HFFc6 (cell line): Measurements from ENCODE around the gene PPA2. TPM values are rescaled to one million over a fixed set of nuclear protein-coding genes. Genes with fewer than 3 reads are reported as not detected.
"Not testable (repeated sequence)": the region's sequence is repeated elsewhere in the genome, so short reads cannot be mapped to it uniquely, and the experiment has no call there.

Experiments used
- DNase-seq: peaks from one replicate; pipeline ENCODE4 v3.0.0-alpha.2; 2018
- H3K27ac Mint-ChIP-seq: 2 replicates; pipeline ENCODE4 v1.8.0; 2020; ENCODE audit warnings: mild to moderate bottlenecking, mixed read lengths
- H3K27me3 Mint-ChIP-seq: 2 replicates; pipeline ENCODE4 v1.8.0; 2021; ENCODE audit warnings: mild to moderate bottlenecking, moderate library complexity, mixed read lengths; ENCODE audit not compliant: insufficient read depth
- H3K36me3 Mint-ChIP-seq: 2 replicates; pipeline ENCODE4 v1.8.0; 2021; ENCODE audit warnings: low read depth, mixed read lengths
- H3K4me1 Mint-ChIP-seq: 2 replicates; pipeline ENCODE4 v1.8.0; 2020; ENCODE audit warnings: low read depth, mixed read lengths
- H3K4me3 Mint-ChIP-seq: 2 replicates; pipeline ENCODE4 v1.8.0; 2020; ENCODE audit warnings: mild to moderate bottlenecking, moderate library complexity, mixed read lengths
- H3K9me3 Mint-ChIP-seq: 2 replicates; pipeline ENCODE4 v1.8.0; 2020; ENCODE audit warnings: mild to moderate bottlenecking, mixed read lengths
- CTCF ChIP-seq: fragments of 200-600 bp; sonication (generic); IDR thresholded peaks from 2 replicates; pipeline ENCODE4 v1.5.0; 2021; ENCODE audit warnings: antibody characterized with exemption, mild to moderate bottlenecking
- total RNA-seq, 6 experiments: library from RNA; stranded (reverse); fragmentation: NEBNext Ultra II Directional; extraction: Animal tissue kit (Norgen Biotek cat#: 25700); gene quantifications; 2 replicates in 1 of 6; 3 replicates in 5 of 6; pipeline ENCODE4 v1.2.3, GENCODE V29; 2021

PPA2 gene
- total RNA-seq, 6 experiments from 2014 or later: 51.8 to 72.9 (median 59.8) TPM

DNA sequence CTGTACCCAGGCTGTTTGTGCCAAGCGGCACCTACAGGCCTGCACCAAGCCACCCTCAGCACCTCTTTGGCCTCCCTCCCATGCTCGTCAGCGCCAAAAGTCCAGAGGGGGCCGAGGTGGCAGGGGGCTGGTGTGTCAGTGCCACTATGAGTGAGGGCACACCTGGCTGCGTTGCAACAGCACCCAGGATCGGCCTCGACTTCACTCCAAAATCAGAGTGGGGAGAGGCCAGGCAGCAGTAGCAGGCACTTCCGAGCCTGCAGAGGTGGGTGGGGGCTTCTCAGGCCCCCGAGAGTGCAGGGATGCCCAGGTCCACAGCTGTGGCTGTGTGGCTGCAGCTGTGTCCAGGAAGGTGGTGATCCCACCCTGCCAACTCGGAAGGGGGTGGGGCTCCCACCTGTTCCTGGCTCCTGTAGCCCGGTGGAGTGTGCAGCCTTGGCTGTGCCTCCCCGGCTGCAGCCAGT is 58.5 kb downstream of the PPA2 start:
- TF ChIP-seq CTCF: no peak

DNA sequence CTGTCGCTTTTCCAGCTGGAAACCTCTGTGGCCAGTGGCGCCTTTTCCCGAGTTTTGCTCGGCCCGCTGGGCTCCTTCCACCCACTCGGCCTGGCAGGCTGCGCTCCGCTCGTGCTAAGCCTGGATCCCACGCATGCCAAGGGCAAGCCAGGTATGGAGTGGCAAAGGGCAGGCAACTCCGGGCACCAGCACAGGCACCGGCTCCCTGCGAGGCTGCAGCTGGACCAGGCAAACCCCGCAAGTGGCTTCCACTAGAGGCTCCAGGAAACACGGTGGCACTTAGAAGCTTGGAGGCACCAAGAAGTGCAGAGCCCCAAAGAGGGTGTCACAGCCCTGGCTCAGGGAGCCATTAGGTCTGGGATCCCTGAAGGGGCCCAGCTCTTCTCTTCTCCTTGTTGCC is 59.5 kb downstream of the PPA2 start:
- no peaks in the 10 kb centered on the region for H3K27me3 Mint-ChIP-seq
- H3K4me3 Mint-ChIP-seq: no peak overlapping the region
- H3K36me3 Mint-ChIP-seq: peaks cover 33% of the 10 kb centered on the region
- no peak overlapping the region for H3K27ac Mint-ChIP-seq
- no peak for DNase-seq
- no peaks in the 10 kb centered on the region; the same call in 1 of the 2 replicates for H3K9me3 Mint-ChIP-seq
- no peaks in the 10 kb centered on the region for H3K4me1 Mint-ChIP-seq
- no peak for TF ChIP-seq CTCF

More for the DNA sequence above, 58.5 kb downstream of the PPA2 start:
- H3K4me3 Mint-ChIP-seq: no peak overlapping the region
- no peaks in the 10 kb centered on the region for H3K4me1 Mint-ChIP-seq
- H3K27me3 Mint-ChIP-seq: no peaks in the 10 kb centered on the region
- no peak overlapping the region for H3K27ac Mint-ChIP-seq
- H3K36me3 Mint-ChIP-seq: peaks cover 28% of the 10 kb centered on the region
- DNase-seq: no peak
- H3K9me3 Mint-ChIP-seq: no peaks in the 10 kb centered on the region; the same call in 1 of the 2 replicates

DNA sequence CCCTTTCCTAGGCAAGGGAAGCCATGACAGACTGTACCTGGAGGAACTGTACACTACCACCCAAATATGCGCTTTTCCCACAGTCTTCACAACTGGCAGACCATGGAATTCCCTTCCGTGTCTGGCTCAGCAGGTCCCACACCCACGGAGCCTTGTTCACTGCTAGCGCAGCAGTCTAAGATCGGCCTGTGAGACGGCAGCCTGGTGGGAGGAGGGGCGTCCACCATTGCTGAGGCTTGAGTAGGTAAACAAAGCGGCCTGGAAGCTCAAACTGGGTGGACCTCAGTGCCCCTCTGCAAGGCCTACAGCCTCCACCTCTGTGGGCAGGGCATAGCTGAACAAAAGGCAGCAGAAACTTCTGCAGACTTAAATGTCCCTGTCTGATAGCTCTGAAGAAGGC is 64.7 kb downstream of the PPA2 start:
- not testable (repeated sequence) for H3K9me3 Mint-ChIP-seq, H3K27me3 Mint-ChIP-seq, H3K4me3 Mint-ChIP-seq, H3K27ac Mint-ChIP-seq, H3K4me1 Mint-ChIP-seq, DNase-seq
- peaks cover 47% of the 10 kb centered on the region for H3K36me3 Mint-ChIP-seq

GRCh38 chr4:105400901-105401677 is 72.8 kb downstream of the PPA2 start:
- H3K4me1 Mint-ChIP-seq: peaks cover 35% of the 10 kb centered on the region
- no peaks in the 10 kb centered on the region for H3K27me3 Mint-ChIP-seq
- H3K27ac Mint-ChIP-seq: no peak overlapping the region
- DNase-seq: no peak
- H3K36me3 Mint-ChIP-seq: peaks cover 10% of the 10 kb centered on the region; the same call in 1 of the 2 replicates
- no peak overlapping the region for H3K4me3 Mint-ChIP-seq
- H3K9me3 Mint-ChIP-seq: peaks cover 4% of the 10 kb centered on the region; the same call in 1 of the 2 replicates
- no peak for TF ChIP-seq CTCF

DNA sequence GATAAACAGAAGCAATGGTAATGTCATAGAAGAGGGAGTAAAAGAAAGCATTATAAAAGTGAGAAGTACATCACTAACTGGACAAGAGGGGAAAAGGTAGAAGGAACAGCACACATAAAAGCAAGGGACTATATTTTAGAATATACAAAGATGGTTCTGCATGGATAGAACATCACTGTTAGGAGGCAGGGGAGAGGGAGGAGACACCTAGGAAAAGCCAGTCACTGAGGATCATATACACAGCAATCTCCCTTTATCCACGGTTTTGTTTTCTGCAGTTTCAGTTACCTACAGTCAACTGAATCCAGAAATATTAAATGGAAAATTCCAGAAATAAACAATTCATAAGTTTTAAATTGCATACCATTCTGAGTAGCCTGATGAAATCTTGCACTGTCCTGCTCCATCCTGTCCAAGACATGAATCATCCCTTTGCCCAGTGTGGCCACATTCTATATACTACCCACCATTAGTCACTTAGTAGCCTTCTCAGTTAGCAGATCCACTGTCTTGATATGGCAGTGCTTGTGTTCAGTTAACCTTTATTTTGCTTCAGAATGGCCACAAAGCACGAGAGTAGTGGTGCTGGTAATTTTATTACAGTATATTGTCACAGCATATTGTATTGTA is 74.2 kb downstream of the PPA2 start:
- Mint-ChIP-seq H3K27ac (peak overlapping the region; percentile 83), H3K4me1 (peaks cover 35% of the 10 kb centered on the region), H3K36me3 (peaks cover 4% of the 10 kb centered on the region; the same call in 1 of the 2 replicates), H3K4me3 (peak overlapping the region; percentile 27), H3K27me3 (no peaks in the 10 kb centered on the region), H3K9me3 (peaks cover 4% of the 10 kb centered on the region; the same call in 1 of the 2 replicates)
- no peak for TF ChIP-seq CTCF
- peak; percentile 89 for DNase-seq

DNA sequence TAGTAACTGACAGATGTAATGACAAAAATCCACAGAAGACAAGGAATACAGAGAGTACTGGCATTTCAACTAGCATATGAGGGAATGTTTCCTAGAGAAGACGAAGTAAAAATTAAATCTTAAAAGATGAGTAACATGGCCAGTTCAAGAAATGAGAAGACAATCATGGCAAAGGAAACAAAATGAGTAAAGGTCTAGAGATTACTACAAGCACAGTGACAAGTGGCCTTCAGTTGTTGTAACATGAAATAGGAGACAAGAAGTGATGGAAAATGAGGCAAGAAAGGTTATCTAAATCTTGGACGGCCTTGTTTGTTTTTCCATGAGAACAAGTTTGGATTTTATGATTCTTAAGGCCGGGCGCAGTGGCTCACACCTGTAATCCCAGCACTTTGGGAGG is 81.0 kb downstream of the PPA2 start:
- no peak for DNase-seq
- Mint-ChIP-seq H3K4me1 (peaks cover 18% of the 10 kb centered on the region), H3K4me3 (no peak overlapping the region)

More for the DNA sequence above, 81.0 kb downstream of the PPA2 start:
- no peak for TF ChIP-seq CTCF
- no peaks in the 10 kb centered on the region for H3K27me3 Mint-ChIP-seq
- H3K36me3 Mint-ChIP-seq: peaks cover 23% of the 10 kb centered on the region
- H3K9me3 Mint-ChIP-seq: no peaks in the 10 kb centered on the region
- H3K27ac Mint-ChIP-seq: no peak overlapping the region
